Gastrocnemius medialis (tissue), 4 donors: ENCODE measurements around the gene SLC8A3.

Source experiments
- CTCF ChIP-seq, 5 experiments: fragments of 450-650 bp in 3 of 5; fragments of 200-600 bp in 2 of 5; sonication (generic) in 2 of 5; IDR thresholded peaks in 4 of 5; conservative IDR thresholded peaks in 1 of 5; 1 replicate in 4 of 5; 2 replicates in 1 of 5; pipeline ENCODE4 v1.5.1; 2016 to 2019; ENCODE audit warnings: antibody characterized with exemption in 5 of 5, mild to moderate bottlenecking in 3 of 5, moderate library complexity in 3 of 5
- POLR2A ChIP-seq, 2 donors: fragments of 450-650 bp; IDR thresholded peaks; one replicate each; pipeline ENCODE4 v1.6.1; 2017; ENCODE audit warnings: antibody characterized with exemption in 2 of 2, mild to moderate bottlenecking in 2 of 2, moderate library complexity in 2 of 2

- TF ChIP-seq CTCF (IDR thresholded peaks at IDR 0.05 in 4 of 5, conservative IDR thresholded peaks at IDR 0.05 in 1 of 5) (no peak), POLR2A (IDR thresholded peaks at IDR 0.05) (no peak)
Observed at GRCh38 chr14:70020352-70021170, 168.2 kb downstream of the SLC8A3 start.
